Sigmoid colon (tissue), 4 donors: ENCODE data around the gene TUFM.

Experiments used
- CTCF ChIP-seq, 4 experiments: fragments of 450-650 bp in 3 of 4; fragments of 200-600 bp in 1 of 4; IDR thresholded peaks; one replicate each; pipeline ENCODE4 v1.5.1; 2016 to 2019; ENCODE audit warnings: antibody characterized with exemption in 4 of 4, mild to moderate bottlenecking in 3 of 4, moderate library complexity in 2 of 4
- POLR2AphosphoS5 ChIP-seq, 4 donors: sonication (generic); formaldehyde crosslinking; IDR thresholded peaks; one replicate each; pipeline ENCODE4 v1.6.1; 2017; ENCODE audit warnings: antibody characterized with exemption in 4 of 4

- TF ChIP-seq CTCF (IDR thresholded peaks at IDR 0.05) = no peak
- no peak for TF ChIP-seq POLR2AphosphoS5 (IDR thresholded peaks at IDR 0.05)
These were observed 755 bp upstream of the TUFM start for GRCh38 chr16:28846933-28847273.
